Smooth muscle cell (in vitro differentiated cells): ENCODE measurements around the gene GART. TPM values are rescaled to one million over a fixed set of nuclear protein-coding genes. Genes with fewer than 3 reads are reported as not detected.

Experiments used
- DNase-seq: peaks from one replicate; lab custom pipeline; 2025; ENCODE audit not compliant: unreplicated experiment; lab: John Stamatoyannopoulos, UW
- H2AFZ ChIP-seq: fragments of 200-600 bp; sonication (generic); 2 replicates; pipeline ENCODE4 v1.6.0; 2016; ENCODE audit warnings: antibody characterized with exemption, low read depth, mild to moderate bottlenecking
- H3F3A ChIP-seq: fragments of 200-600 bp; sonication (generic); 2 replicates; pipeline ENCODE4 v1.6.0; 2017; ENCODE audit warnings: antibody characterized with exemption, low read depth
- H3K27ac ChIP-seq: fragments of 200-600 bp; sonication (generic); 2 replicates; pipeline ENCODE4 v1.5.1; 2016; ENCODE audit warnings: low read depth, mild to moderate bottlenecking
- H3K27me3 ChIP-seq: fragments of 200-600 bp; sonication (generic); 2 replicates; pipeline ENCODE4 v1.6.1; 2016; ENCODE audit warnings: low read depth, mild to moderate bottlenecking
- H3K36me3 ChIP-seq: fragments of 200-600 bp; sonication (generic); 2 replicates; pipeline ENCODE4 v1.5.1; 2016; ENCODE audit warnings: low read depth
- H3K4me1 ChIP-seq: fragments of 200-600 bp; sonication (generic); 2 replicates; pipeline ENCODE4 v1.5.1; 2016; ENCODE audit warnings: low read depth
- H3K4me2 ChIP-seq: fragments of 200-600 bp; sonication (generic); 2 replicates; pipeline ENCODE4 v1.6.0; 2016; ENCODE audit warnings: mild to moderate bottlenecking
- H3K4me3 ChIP-seq: fragments of 200-600 bp; sonication (generic); 2 replicates; pipeline ENCODE4 v1.5.1; 2016; ENCODE audit warnings: mild to moderate bottlenecking
- H3K79me2 ChIP-seq: fragments of 200-600 bp; sonication (generic); 2 replicates; pipeline ENCODE4 v1.6.0; 2016; ENCODE audit warnings: low read depth, mild to moderate bottlenecking
- H3K9ac ChIP-seq: fragments of 200-600 bp; sonication (generic); 2 replicates; pipeline ENCODE4 v1.6.0; 2016; ENCODE audit warnings: low read depth
- H3K9me3 ChIP-seq: fragments of 200-600 bp; sonication (generic); replicated peaks from 2 replicates; pipeline ENCODE4 v1.5.1; 2016; ENCODE audit warnings: low read depth
- H4K20me1 ChIP-seq: fragments of 200-600 bp; sonication (generic); 2 replicates; pipeline ENCODE4 v1.6.0; 2016; ENCODE audit warnings: low read depth
- CTCF ChIP-seq: fragments of 200-600 bp; sonication (generic); IDR thresholded peaks from 2 replicates; pipeline ENCODE4 v1.5.1; 2017; ENCODE audit warnings: borderline replicate concordance, mild to moderate bottlenecking, antibody characterized with exemption; ENCODE audit not compliant: insufficient read depth, poor library complexity, severe bottlenecking
- WGBS: methylation state at CpG from one replicate; pipeline ENCODE4 v1.1.7; 2016; ENCODE audit warnings: low lambda C conversion rate; 5-methylcytosine and 5-hydroxymethylcytosine counted together
- polyA plus RNA-seq: library from polyadenylated mRNA; unstranded; fragments of >200 nt; fragmentation: Nextera tagmentation; extraction: Ambion mirVana; gene quantifications from 2 replicates; pipeline ENCODE4 v1.2.1, GENCODE V29; 2016
- total RNA-seq: library from RNA; depleted of rRNA; stranded (reverse); fragments of >200 nt; gene quantifications from 2 replicates; pipeline ENCODE4 v1.2.3, GENCODE V29; 2014

GART gene
- total and polyA plus RNA-seq, 2 experiments from 2014 or later = 29.0 to 38.3 TPM

GRCh38 chr21:33461538-33462250 is 80.2 kb downstream of the GART start:
- WGBS = 97% methylated on average over 5 of the region's 5 CpGs
- H2AFZ ChIP-seq = no peak overlapping the region
- H3K9me3 ChIP-seq = no peaks in the 10 kb centered on the region
- no peaks in the 10 kb centered on the region for H3K27me3 ChIP-seq
- no peak overlapping the region for H3K27ac ChIP-seq
- DNase-seq = no peak
- no peaks in the 10 kb centered on the region for H4K20me1 ChIP-seq
- no peak overlapping the region for H3K4me2 ChIP-seq
- no peak for TF ChIP-seq CTCF
- H3K36me3 ChIP-seq = no peaks in the 10 kb centered on the region
- H3K4me1 ChIP-seq = no peaks in the 10 kb centered on the region
- no peaks in the 10 kb centered on the region for H3F3A ChIP-seq
- no peak overlapping the region for H3K9ac ChIP-seq
- peaks cover 3% of the 10 kb centered on the region for H3K79me2 ChIP-seq
- no peak overlapping the region for H3K4me3 ChIP-seq

- H3K36me3 ChIP-seq = no peaks in the 10 kb centered on the region
- no peak overlapping the region for H3K4me2 ChIP-seq
- WGBS = 98% methylated on average over 3 of the region's 3 CpGs
- TF ChIP-seq CTCF = no peak
- no peaks in the 10 kb centered on the region for H4K20me1 ChIP-seq
- no peaks in the 10 kb centered on the region for H3K9me3 ChIP-seq
- no peak overlapping the region for H3K9ac ChIP-seq
- no peaks in the 10 kb centered on the region for H3K79me2 ChIP-seq
- H3K4me1 ChIP-seq = no peaks in the 10 kb centered on the region
- no peaks in the 10 kb centered on the region for H3K27me3 ChIP-seq
- no peak for DNase-seq
- no peak overlapping the region for H2AFZ ChIP-seq
- H3K4me3 ChIP-seq = no peak overlapping the region
- no peaks in the 10 kb centered on the region for H3F3A ChIP-seq
- H3K27ac ChIP-seq = no peak overlapping the region
Observed at GRCh38 chr21:33458861-33459260, 83.1 kb downstream of the GART start.

- no peak overlapping the region for H2AFZ ChIP-seq
- no peak overlapping the region for H3K27ac ChIP-seq
- no peak overlapping the region for H3K4me2 ChIP-seq
- no peaks in the 10 kb centered on the region for H3F3A ChIP-seq
- H3K4me3 ChIP-seq = no peak overlapping the region
- 92% methylated on average over 6 of the region's 6 CpGs for WGBS
- no peaks in the 10 kb centered on the region for H3K4me1 ChIP-seq
- H3K9me3 ChIP-seq = no peaks in the 10 kb centered on the region
- TF ChIP-seq CTCF = no peak
- DNase-seq = no peak
- no peak overlapping the region for H3K9ac ChIP-seq
- no peaks in the 10 kb centered on the region for H3K36me3 ChIP-seq
- no peaks in the 10 kb centered on the region for H4K20me1 ChIP-seq
- H3K27me3 ChIP-seq = no peaks in the 10 kb centered on the region
- no peaks in the 10 kb centered on the region for H3K79me2 ChIP-seq
Observed at GRCh38 chr21:33455686-33456446, 86.1 kb downstream of the GART start.

Other genes with a start within 250 kb of the GART start
- gene IFNAR1, start 217.1 kb downstream of the GART start, total RNA-seq = 56.6 and 93.0 TPM in 2 replicates
- gene IFNAR1, start 217.1 kb downstream of the GART start, polyA plus RNA-seq = 36.7 and 37.1 TPM in 2 replicates
- 117 and 134 TPM in 2 replicates for gene IFNGR2, start 138.7 kb downstream of the GART start, total RNA-seq
- gene IFNGR2, start 138.7 kb downstream of the GART start, polyA plus RNA-seq = 127 and 132 TPM in 2 replicates
- 31.4 and 51.0 TPM in 2 replicates for gene TMEM50B, start 62.1 kb downstream of the GART start, total RNA-seq
- gene TMEM50B, start 62.1 kb downstream of the GART start, polyA plus RNA-seq = 29.9 and 42.9 TPM in 2 replicates
- gene DNAJC28, start 50.4 kb downstream of the GART start, total RNA-seq = 0.85 and 3.7 TPM in 2 replicates
- gene DNAJC28, start 50.4 kb downstream of the GART start, polyA plus RNA-seq = 0.69 and 1.3 TPM in 2 replicates
- 164 and 304 TPM in 2 replicates for gene SON, start 921 bp upstream of the GART start, total RNA-seq
- 286 and 404 TPM in 2 replicates for gene SON, start 921 bp upstream of the GART start, polyA plus RNA-seq
- 39.9 and 41.7 TPM in 2 replicates for gene DONSON, start 46.6 kb upstream of the GART start, total RNA-seq
- 38.0 and 41.0 TPM in 2 replicates for gene DONSON, start 46.6 kb upstream of the GART start, polyA plus RNA-seq
- gene CRYZL1, start 99.6 kb upstream of the GART start, total RNA-seq = 36.7 and 48.3 TPM in 2 replicates
- 37.7 and 39.9 TPM in 2 replicates for gene CRYZL1, start 99.6 kb upstream of the GART start, polyA plus RNA-seq
- gene ITSN1, start 100.4 kb upstream of the GART start, total RNA-seq = 39.8 and 76.5 TPM in 2 replicates
- 36.4 and 41.8 TPM in 2 replicates for gene ITSN1, start 100.4 kb upstream of the GART start, polyA plus RNA-seq